IgD-negative memory B cell (primary cell): ENCODE measurements around the gene TMEM238L. TPM values are rescaled to one million over a fixed set of nuclear protein-coding genes. Genes with fewer than 3 reads are reported as not detected.

Source experiments
- H3K27ac Mint-ChIP-seq, 3 donors: one replicate each; pipeline ENCODE4 v1.8.0; 2020 to 2022; ENCODE audit warnings: mild to moderate bottlenecking in 3 of 3, mixed read lengths in 3 of 3, moderate library complexity in 1 of 3
- H3K27me3 Mint-ChIP-seq: one replicate; pipeline ENCODE4 v1.8.0; 2021; ENCODE audit warnings: mixed read lengths
- H3K36me3 Mint-ChIP-seq: one replicate; pipeline ENCODE4 v1.8.0; 2020; ENCODE audit warnings: mild to moderate bottlenecking, mixed read lengths
- H3K4me1 Mint-ChIP-seq, 3 donors: one replicate each; pipeline ENCODE4 v1.8.0; 2020 to 2022; ENCODE audit warnings: mixed read lengths in 3 of 3, mild to moderate bottlenecking in 1 of 3
- H3K4me3 Mint-ChIP-seq, 4 donors: one replicate each; pipeline ENCODE4 v1.8.0; 2020 to 2022; ENCODE audit warnings: mild to moderate bottlenecking in 4 of 4, mixed read lengths in 4 of 4, moderate library complexity in 3 of 4
- H3K9me3 Mint-ChIP-seq, 3 donors: one replicate each; pipeline ENCODE4 v1.8.0; 2020 to 2021; ENCODE audit warnings: mixed read lengths in 3 of 3, mild to moderate bottlenecking in 1 of 3
- polyA plus RNA-seq: library from polyadenylated mRNA; unstranded; fragments of 300-500 nt; fragmentation: Illumina TruSeq; gene quantifications from one replicate; pipeline ENCODE4 v1.2.3, GENCODE V29; 2021

TMEM238L gene
- polyA plus RNA-seq, 1 donor from 2014 or later, result not detected

DNA sequence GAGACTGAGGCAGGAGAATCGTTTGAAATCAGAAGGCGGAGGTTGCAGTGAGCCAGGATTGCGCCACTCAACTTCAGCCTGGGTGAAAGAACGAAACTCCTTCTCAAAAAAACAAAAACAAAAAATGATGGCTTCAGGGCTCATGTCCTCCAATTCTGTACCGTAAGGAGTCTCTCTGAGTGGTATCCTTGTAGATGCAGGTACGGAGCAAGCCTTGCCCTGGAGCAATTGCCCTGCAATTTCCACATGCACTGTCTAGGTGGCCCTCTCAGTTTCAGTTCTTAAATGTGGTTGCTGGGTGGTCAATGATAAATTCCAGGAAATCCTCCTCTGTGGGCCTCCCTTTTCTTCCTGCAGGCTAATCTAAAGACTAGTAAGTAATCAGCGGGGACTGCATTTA is 10.6 kb downstream of the TMEM238L start:
- H3K36me3 Mint-ChIP-seq, result peaks cover 4% of the 10 kb centered on the region
- no peaks in the 10 kb centered on the region for H3K4me1 Mint-ChIP-seq

DNA sequence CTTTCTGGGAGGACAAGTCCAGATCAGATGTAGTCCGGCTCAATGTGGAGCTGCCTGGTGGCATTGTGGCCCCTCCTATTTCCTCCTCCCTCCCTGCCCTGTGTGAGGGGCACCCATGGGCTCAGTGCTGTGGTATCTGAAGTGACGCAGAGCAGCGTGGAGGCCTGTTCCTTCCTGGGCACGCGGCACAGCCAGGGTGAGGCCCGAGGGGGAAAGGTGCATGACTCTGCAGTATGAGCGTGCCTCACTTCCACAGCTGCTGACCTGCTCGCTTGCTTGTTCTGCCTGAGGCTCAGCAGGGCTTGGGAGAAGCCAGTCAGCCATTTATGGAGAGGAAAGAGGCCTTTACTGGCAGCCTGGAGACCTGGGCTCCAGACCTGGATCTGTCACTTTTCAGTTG is 11.7 kb downstream of the TMEM238L start:
- Mint-ChIP-seq H3K27me3 (peaks cover 5% of the 10 kb centered on the region), H3K4me3 (no peak overlapping the region), H3K27ac (no peak overlapping the region), H3K9me3 (no peaks in the 10 kb centered on the region), H3K36me3 (peaks cover 4% of the 10 kb centered on the region), H3K4me1 (no peaks in the 10 kb centered on the region)

More for the DNA sequence above, 10.6 kb downstream of the TMEM238L start:
- Mint-ChIP-seq H3K27me3 (peaks cover 5% of the 10 kb centered on the region), H3K9me3 (no peaks in the 10 kb centered on the region), H3K27ac (no peak overlapping the region), H3K4me3 (peak overlapping the region in 1 of 4 donors; percentile 41)

DNA sequence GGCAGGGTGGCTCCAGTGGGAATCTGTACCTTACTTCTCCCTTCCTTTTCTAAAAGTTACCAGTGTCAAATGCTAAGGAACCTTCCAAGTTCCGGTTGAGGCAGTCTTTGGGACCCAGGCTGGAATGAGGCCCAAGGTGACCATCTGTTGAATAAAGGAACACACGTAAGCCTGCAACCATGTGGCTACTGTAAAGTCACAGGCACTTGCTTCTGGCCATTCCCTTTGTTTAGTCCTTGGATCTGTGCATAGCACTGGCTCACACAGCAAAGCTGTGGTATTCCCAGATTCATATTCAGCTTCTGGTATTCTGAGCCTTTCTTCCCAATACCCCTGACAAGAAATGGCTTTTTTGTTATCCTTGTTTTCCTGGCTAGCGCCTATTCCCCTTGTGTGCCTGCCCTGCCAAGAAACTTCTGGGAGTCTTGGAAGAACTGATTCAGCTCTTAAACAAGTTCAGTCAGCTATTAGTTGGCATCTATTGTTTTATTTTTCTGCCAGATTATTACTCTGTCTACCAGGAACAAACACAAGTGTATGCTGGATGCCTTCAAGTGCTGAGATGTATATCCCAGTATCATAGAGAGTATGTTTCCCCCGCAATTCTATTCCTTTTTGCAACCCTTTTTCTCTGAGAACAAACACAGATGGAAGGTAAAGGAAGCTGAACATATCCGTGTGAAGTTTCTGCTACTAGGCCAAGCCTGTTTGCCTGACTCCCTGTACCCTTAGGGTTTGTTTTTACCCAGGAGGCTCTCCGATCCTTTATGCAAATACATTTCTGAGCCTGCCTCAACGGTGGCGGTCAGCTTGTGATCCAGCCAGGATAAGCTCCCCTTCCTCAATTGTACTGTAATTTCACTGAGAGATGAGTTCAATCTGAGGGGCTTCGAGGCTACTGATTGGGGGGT is 13.2 kb downstream of the TMEM238L start:
- no peak overlapping the region for H3K27ac Mint-ChIP-seq
- H3K27me3 Mint-ChIP-seq, result peaks cover 8% of the 10 kb centered on the region
- peaks cover 0 to 1% (median 0%) of the 10 kb centered on the region in 3 donors for H3K4me1 Mint-ChIP-seq
- H3K4me3 Mint-ChIP-seq, result no peak overlapping the region
- peaks cover 4% of the 10 kb centered on the region for H3K36me3 Mint-ChIP-seq
- no peaks in the 10 kb centered on the region for H3K9me3 Mint-ChIP-seq

DNA sequence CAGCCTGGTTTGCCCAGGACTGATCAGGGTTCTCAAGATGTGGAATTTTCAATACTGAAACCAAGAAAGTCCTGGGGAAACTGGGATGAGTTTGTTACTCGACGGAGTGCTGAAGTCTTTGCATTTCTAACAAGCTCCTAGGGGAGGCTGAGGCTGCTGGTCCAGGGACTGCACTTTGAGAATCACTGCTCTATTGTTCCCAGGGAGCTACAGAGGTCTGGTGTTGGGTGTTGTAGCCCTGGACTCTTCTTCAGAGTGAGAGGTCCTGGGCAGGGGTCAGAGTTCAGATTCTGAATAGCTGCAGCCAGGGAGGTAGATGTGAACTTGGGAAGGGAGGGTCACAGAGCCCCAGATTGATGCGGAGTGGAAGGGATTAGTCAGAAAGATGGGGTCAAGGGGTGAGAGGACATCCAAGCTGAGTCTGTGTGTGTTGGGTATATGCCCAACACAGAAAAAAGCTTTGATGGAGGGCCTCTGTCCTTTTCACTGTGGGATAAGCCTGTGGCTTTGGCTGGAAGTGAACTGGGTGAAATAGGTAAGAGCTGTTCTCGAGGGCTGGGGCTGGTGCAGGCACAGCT is 14.1 kb downstream of the TMEM238L start:
- H3K27ac Mint-ChIP-seq, result peak overlapping the region in 1 of 3 donors; percentile 8
- no peak overlapping the region for H3K4me3 Mint-ChIP-seq
- peaks cover 0 to 4% (median 0%) of the 10 kb centered on the region in 3 donors for H3K9me3 Mint-ChIP-seq
- peaks cover 4% of the 10 kb centered on the region for H3K36me3 Mint-ChIP-seq
- peaks cover 0 to 1% (median 0%) of the 10 kb centered on the region in 3 donors for H3K4me1 Mint-ChIP-seq
- peaks cover 11% of the 10 kb centered on the region for H3K27me3 Mint-ChIP-seq

DNA sequence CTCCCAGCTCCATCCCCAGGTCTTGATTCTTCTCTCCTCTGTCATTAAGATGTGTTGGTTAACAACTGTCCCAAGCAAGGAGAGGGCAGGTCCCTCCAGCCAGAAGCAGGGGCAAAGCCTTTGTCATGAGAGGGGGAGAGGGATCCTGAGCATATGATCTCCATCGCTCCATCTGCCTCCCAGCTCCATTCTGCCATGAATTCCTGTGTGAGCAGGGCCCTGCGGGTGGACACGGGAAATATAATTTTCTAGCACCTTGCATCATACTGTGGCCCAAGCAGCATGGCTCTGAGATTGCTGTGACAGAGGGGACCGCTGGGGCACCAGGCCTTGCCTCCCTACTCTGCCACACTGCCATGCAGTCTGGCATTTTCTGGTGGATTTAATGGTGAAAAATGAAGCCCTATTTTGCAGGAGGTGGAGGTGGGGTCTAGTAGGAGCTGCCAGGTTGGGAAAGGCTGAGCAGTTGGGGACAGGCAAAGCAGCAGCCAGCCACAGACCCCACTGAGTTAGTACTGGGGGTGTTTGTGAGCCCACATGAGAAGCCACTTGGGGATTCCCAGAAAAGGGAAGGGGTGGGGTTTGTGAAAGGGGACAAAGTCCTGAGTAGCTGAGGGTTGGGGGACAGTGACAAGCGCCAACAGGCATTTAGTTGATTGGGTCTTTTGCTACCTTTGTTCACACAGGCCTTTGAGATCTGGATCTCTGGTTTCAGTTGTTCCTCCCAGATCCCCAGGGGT is 16.4 kb downstream of the TMEM238L start:
- H3K9me3 Mint-ChIP-seq, result peaks cover 0 to 13% (median 4%) of the 10 kb centered on the region in 3 donors
- H3K36me3 Mint-ChIP-seq, result no peaks in the 10 kb centered on the region
- H3K27me3 Mint-ChIP-seq, result peaks cover 11% of the 10 kb centered on the region
- peaks cover 0 to 1% (median 0%) of the 10 kb centered on the region in 3 donors for H3K4me1 Mint-ChIP-seq
- no peak overlapping the region for H3K27ac Mint-ChIP-seq
- no peak overlapping the region for H3K4me3 Mint-ChIP-seq

DNA sequence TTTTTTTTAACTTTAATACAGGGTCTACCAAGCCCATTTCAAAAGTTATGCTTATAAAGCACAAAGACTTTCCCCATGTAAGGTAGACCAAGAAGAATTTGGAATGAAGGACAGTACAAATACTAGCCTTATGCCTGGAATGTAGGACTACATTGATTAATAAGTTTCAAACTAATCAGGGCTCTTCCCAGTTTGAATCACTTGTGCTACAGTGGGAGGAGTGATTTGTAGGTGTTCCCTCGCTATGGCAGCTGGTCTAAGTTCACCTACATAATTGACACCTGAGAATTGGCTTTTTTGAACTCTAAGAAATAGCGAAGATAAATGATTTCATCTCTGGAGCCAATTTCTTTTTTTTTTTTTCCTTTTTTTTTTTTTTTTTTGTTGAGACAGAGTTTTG is 18.6 kb downstream of the TMEM238L start:
- Mint-ChIP-seq H3K27ac (no peak overlapping the region), H3K9me3 (peaks cover 0 to 15% (median 8%) of the 10 kb centered on the region in 3 donors), H3K4me1 (peaks cover 0 to 1% (median 0%) of the 10 kb centered on the region in 3 donors), H3K36me3 (no peaks in the 10 kb centered on the region), H3K27me3 (peaks cover 11% of the 10 kb centered on the region), H3K4me3 (no peak overlapping the region)

DNA sequence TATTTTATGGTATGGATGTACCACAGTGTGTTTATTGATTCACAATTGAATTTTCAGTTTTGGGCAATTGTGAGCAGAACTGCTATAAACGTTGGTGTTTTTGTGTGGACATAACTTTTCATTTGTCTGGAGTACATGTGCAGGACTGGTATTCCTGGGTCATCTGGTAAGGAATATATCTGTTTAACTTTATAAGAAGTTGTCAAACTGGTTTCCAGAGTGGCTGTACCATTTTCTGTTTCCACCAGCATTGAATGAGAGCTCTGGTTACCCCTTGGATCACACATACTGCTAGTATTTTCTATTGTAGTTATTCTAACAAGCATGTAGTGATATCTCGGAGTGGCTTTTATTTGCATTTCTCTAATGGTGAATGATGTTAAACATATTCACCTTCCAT is 24.3 kb downstream of the TMEM238L start:
- H3K27ac Mint-ChIP-seq, result no peak overlapping the region

DNA sequence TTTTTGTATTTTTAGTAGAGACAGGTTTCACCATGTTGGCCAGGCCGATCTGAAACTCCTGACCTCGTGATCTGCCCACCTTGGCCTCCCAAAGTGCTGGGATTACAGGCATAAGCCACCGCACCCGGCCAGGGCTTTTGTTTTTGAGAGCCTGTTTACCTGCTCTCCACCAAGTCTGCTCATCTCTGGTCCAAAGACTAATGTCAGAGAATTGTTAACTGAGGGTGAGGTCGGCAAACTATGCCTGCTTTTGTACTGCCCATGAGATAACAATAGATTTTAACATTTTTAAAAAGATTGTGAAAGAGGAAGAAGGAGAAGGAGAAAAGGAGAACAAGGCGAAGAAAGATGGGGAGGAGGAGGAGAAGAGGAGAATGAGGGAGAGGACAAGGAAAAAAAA is 26.0 kb downstream of the TMEM238L start:
- Mint-ChIP-seq H3K27me3 (peaks cover 1% of the 10 kb centered on the region), H3K36me3 (no peaks in the 10 kb centered on the region), H3K4me3 (no peak overlapping the region), H3K27ac (no peak overlapping the region), H3K4me1 (peaks cover 0 to 3% (median 0%) of the 10 kb centered on the region in 3 donors), H3K9me3 (peaks cover 2 to 6% (median 6%) of the 10 kb centered on the region in 3 donors)

More for the DNA sequence above, 24.3 kb downstream of the TMEM238L start:
- Mint-ChIP-seq H3K9me3 (peaks cover 2 to 11% (median 11%) of the 10 kb centered on the region in 3 donors), H3K4me1 (peaks cover 0 to 3% (median 0%) of the 10 kb centered on the region in 3 donors), H3K36me3 (no peaks in the 10 kb centered on the region), H3K4me3 (no peak overlapping the region), H3K27me3 (peaks cover 1% of the 10 kb centered on the region)

DNA sequence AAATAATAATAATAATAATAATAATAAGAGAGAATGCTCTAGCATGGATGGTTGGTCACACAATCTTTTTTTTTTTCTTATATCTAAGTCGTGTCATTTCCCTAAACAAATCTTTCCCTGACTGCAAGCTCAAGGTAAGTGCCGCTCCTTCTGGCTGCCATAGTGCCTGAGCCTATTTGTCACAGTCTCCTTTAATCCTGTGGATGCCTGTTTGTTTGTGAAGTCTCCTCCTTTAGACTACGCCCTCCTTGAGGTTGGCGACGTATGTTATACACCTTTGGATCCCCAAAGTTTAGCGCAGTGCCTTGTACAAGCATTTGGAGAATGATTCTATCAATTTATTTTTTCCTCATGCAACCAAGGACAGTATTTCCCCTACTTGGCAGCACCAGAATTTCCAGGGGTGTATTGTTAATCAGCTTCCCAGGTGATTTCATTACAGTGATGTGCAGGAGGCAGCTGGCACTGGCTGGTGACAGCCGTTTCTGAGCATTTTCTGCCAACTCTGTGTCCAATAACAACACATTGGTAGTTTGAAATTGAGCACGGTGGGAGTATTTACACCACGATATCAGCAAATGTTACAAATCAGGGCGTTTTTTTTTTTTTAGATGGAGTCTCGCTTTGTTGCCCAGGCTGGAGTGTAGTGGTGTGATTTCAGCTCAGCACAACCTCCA is 26.6 kb downstream of the TMEM238L start:
- Mint-ChIP-seq H3K27me3 (peaks cover 1% of the 10 kb centered on the region), H3K27ac (no peak overlapping the region), H3K4me3 (no peak overlapping the region), H3K36me3 (no peaks in the 10 kb centered on the region), H3K9me3 (peaks cover 4 to 9% (median 4%) of the 10 kb centered on the region in 3 donors), H3K4me1 (peaks cover 0 to 3% (median 0%) of the 10 kb centered on the region in 3 donors)

DNA sequence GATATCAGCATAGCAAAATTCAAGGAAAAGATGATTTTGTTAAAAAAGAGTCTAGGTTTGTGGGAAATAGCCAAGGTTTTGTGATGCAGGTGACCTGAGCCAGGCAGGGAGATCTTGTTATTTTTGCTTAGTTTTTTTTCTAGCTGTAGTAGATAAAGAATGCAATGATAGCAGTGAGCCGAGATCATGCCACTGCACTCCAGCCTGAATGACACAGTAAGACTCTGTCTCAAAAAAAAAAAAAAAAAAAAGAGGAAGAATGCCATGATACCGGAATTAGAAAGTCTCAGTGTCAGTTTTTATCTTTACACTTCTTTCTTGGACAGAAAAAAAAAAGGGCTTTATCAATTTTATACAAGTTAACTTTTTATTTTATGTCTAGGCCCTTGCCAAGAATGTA is 27.5 kb downstream of the TMEM238L start:
- Mint-ChIP-seq H3K9me3 (peaks cover 4 to 11% (median 7%) of the 10 kb centered on the region in 3 donors), H3K36me3 (no peaks in the 10 kb centered on the region), H3K27ac (no peak overlapping the region), H3K27me3 (peaks cover 3% of the 10 kb centered on the region), H3K4me3 (no peak overlapping the region), H3K4me1 (peaks cover 0 to 3% (median 0%) of the 10 kb centered on the region in 3 donors)

DNA sequence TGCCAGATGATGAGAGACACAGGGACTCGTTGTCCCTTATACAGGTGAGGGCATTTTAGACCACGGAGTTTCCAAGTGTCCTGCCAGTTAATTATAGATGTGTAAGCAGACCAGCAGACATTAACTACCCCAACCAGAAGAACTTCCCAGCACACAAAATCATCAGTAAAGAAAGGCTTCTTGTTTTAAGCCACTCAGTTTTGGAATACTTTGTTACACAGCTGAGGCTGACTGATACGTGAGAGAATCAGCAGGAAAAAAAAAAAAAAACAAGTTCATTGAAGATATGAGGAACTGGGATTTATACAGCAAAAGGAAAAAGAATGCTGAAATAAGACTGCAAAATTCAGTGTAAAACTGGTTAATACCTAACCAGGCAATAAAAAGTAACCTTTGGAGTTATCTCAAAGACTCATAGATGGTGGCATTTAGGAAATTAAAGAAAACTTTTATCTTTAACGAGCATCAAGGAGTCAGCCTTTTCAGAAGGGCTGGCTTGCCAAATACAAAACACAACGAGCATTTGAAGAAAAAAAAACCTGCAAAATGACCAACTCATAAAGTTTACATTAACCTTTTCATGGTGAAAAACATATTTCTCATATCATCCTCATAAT is 28.1 kb downstream of the TMEM238L start:
- no peaks in the 10 kb centered on the region for H3K36me3 Mint-ChIP-seq
- peaks cover 3% of the 10 kb centered on the region for H3K27me3 Mint-ChIP-seq
- H3K27ac Mint-ChIP-seq, result no peak overlapping the region
- H3K4me1 Mint-ChIP-seq, result peaks cover 0 to 3% (median 0%) of the 10 kb centered on the region in 3 donors
- no peak overlapping the region for H3K4me3 Mint-ChIP-seq
- peaks cover 4 to 13% (median 6%) of the 10 kb centered on the region in 3 donors for H3K9me3 Mint-ChIP-seq

DNA sequence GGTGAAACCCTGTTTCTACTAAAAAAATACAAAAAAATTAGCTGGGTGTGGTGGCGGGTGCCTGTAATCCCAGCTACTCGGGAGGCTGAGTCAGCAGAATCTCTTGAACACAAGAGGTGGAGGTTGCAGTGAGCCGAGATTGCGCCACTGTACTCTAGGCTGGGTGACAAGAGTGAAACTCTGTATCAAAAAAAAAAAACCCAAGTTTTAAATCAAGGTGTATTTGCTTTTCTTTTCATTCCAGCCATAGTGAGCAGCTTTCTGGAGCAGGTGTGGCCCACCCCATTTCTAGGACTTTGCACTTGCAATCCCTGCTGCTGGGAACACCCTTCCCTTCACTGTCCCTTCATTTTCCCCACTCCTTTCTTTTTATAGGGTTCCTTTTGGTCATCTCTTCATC is 28.8 kb downstream of the TMEM238L start:
- peaks cover 3% of the 10 kb centered on the region for H3K27me3 Mint-ChIP-seq

DNA sequence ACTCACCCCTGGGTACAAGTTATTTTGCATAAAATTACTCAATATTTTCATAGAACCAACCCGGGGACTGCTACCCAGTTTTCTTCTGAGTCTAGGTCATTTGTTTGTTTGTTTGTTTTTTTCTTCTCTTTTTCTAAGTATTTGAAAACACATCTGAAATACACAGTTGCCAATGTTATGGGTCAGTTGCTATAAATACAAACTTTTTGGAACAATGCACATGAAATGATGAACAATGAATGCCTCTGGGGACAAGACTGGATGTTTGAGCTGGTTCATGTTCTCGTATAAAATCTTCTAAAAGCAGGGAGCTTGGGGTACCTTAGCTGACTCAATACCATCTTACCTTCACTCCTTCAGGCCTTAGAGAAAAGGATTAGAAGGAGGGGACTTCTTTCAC is 30.5 kb downstream of the TMEM238L start:
- Mint-ChIP-seq H3K4me3 (no peak overlapping the region), H3K27me3 (peaks cover 3% of the 10 kb centered on the region), H3K9me3 (peaks cover 4 to 13% (median 9%) of the 10 kb centered on the region in 3 donors), H3K27ac (no peak overlapping the region), H3K36me3 (no peaks in the 10 kb centered on the region), H3K4me1 (peaks cover 0 to 3% (median 0%) of the 10 kb centered on the region in 3 donors)

More for the DNA sequence above, 28.8 kb downstream of the TMEM238L start:
- Mint-ChIP-seq H3K9me3 (peaks cover 4 to 13% (median 6%) of the 10 kb centered on the region in 3 donors), H3K36me3 (no peaks in the 10 kb centered on the region), H3K4me1 (peaks cover 0 to 3% (median 0%) of the 10 kb centered on the region in 3 donors), H3K27ac (no peak overlapping the region), H3K4me3 (no peak overlapping the region)
